MM.1S (cell line): ENCODE data around the gene CDKN2A.

Source experiments
- DNase-seq: peaks from one replicate; pipeline ENCODE4 v3.0.0-alpha.2; 2015
- H2AFZ ChIP-seq: fragments of 300-600 bp; sonication (generic); 2 replicates; pipeline ENCODE4 v1.6.0; 2016; ENCODE audit warnings: antibody characterized with exemption, low read length
- H3F3A ChIP-seq: fragments of 300-600 bp; sonication (generic); 2 replicates; pipeline ENCODE4 v1.6.1; 2016; ENCODE audit warnings: mild to moderate bottlenecking, antibody characterized with exemption, low read length, moderate library complexity, mixed read lengths; ENCODE audit not compliant: insufficient read depth
- H3K27ac ChIP-seq: fragments of 300-600 bp; sonication (generic); 2 replicates; pipeline ENCODE4 v1.5.1; 2016; ENCODE audit warnings: mild to moderate bottlenecking, low read length
- H3K27me3 ChIP-seq: fragments of 300-600 bp; sonication (generic); replicated peaks from 2 replicates; pipeline ENCODE4 v1.6.0; 2016; ENCODE audit warnings: low read length; ENCODE audit not compliant: insufficient read depth
- H3K36me3 ChIP-seq: fragments of 300-600 bp; sonication (generic); replicated peaks from 2 replicates; pipeline ENCODE4 v1.6.1; 2016; ENCODE audit warnings: mild to moderate bottlenecking, low read length, mixed read lengths; ENCODE audit not compliant: insufficient read depth
- H3K4me1 ChIP-seq: fragments of 300-600 bp; sonication (generic); 2 replicates; pipeline ENCODE4 v1.6.1; 2016; ENCODE audit warnings: low read length, mixed read lengths
- H3K4me2 ChIP-seq: fragments of 300-600 bp; sonication (generic); 2 replicates; pipeline ENCODE4 v1.6.0; 2016; ENCODE audit warnings: low read depth, low read length
- H3K4me3 ChIP-seq: fragments of 300-600 bp; sonication (generic); 2 replicates; pipeline ENCODE4 v1.5.1; 2016; ENCODE audit warnings: low read length, mixed read lengths
- H3K79me2 ChIP-seq: fragments of 300-600 bp; sonication (generic); 2 replicates; pipeline ENCODE4 v1.6.1; 2016; ENCODE audit warnings: mixed run types, low read length, mixed read lengths
- H3K9ac ChIP-seq: fragments of 300-600 bp; sonication (generic); 2 replicates; pipeline ENCODE4 v1.6.1; 2016; ENCODE audit warnings: low read length, mixed read lengths
- H3K9me2 ChIP-seq: fragments of 300-600 bp; sonication (generic); replicated peaks from 2 replicates; pipeline ENCODE4 v1.6.1; 2016; ENCODE audit warnings: mild to moderate bottlenecking, low read length, mixed read lengths; ENCODE audit not compliant: insufficient read depth
- H3K9me3 ChIP-seq: fragments of 300-600 bp; sonication (generic); replicated peaks from 2 replicates; pipeline ENCODE4 v1.6.1; 2016; ENCODE audit warnings: mild to moderate bottlenecking, low read length, mixed read lengths; ENCODE audit not compliant: insufficient read depth
- H4K20me1 ChIP-seq: fragments of 300-600 bp; sonication (generic); 2 replicates; pipeline ENCODE4 v1.6.1; 2016; ENCODE audit warnings: mild to moderate bottlenecking, low read length, moderate library complexity, mixed read lengths; ENCODE audit not compliant: insufficient read depth
- CTCF ChIP-seq: fragments of 300-600 bp; sonication (generic); IDR thresholded peaks from 2 replicates; pipeline ENCODE4 v1.5.1; 2016; ENCODE audit warnings: antibody characterized with exemption, low read length, mixed read lengths
- EZH2 ChIP-seq: fragments of 300-600 bp; sonication (generic); optimal IDR thresholded peaks from 2 replicates; pipeline ENCODE3; 2017; ENCODE audit warnings: low read depth, mild to moderate bottlenecking, antibody characterized with exemption, low read length, mixed read lengths
- EZH2phosphoT487 ChIP-seq: fragments of 300-600 bp; sonication (generic); IDR thresholded peaks from 2 replicates; pipeline ENCODE4 v1.6.1; 2018; ENCODE audit warnings: antibody characterized with exemption, low read length

CDKN2A gene

GRCh38 chr9:21936161-21936560 is 58.0 kb downstream of the CDKN2A start:
- H3K36me3 ChIP-seq, result no peaks in the 10 kb centered on the region
- H3K27me3 ChIP-seq, result no peaks in the 10 kb centered on the region
- H3K79me2 ChIP-seq, result no peaks in the 10 kb centered on the region
- H3K9me3 ChIP-seq, result no peaks in the 10 kb centered on the region
- H3K4me2 ChIP-seq, result no peak overlapping the region
- no peak for DNase-seq
- no peaks in the 10 kb centered on the region for H3K4me1 ChIP-seq
- no peaks in the 10 kb centered on the region for H3F3A ChIP-seq
- TF ChIP-seq EZH2phosphoT487 (no peak), EZH2 (no peak), CTCF (no peak)
- H4K20me1 ChIP-seq, result no peaks in the 10 kb centered on the region
- H3K9me2 ChIP-seq, result no peaks in the 10 kb centered on the region
- H2AFZ ChIP-seq, result no peak overlapping the region
- H3K9ac ChIP-seq, result no peak overlapping the region
- no peak overlapping the region for H3K4me3 ChIP-seq
- no peak overlapping the region for H3K27ac ChIP-seq

GRCh38 chr9:21935631-21936030 is 58.6 kb downstream of the CDKN2A start:
- Histone ChIP-seq H3F3A (no peaks in the 10 kb centered on the region), H3K9ac (no peak overlapping the region), H3K4me2 (no peak overlapping the region), H3K79me2 (no peaks in the 10 kb centered on the region), H3K4me1 (no peaks in the 10 kb centered on the region), H4K20me1 (no peaks in the 10 kb centered on the region), H3K9me2 (no peaks in the 10 kb centered on the region), H3K9me3 (no peaks in the 10 kb centered on the region), H3K27me3 (no peaks in the 10 kb centered on the region), H3K27ac (no peak overlapping the region), H2AFZ (no peak overlapping the region), H3K4me3 (no peak overlapping the region), H3K36me3 (no peaks in the 10 kb centered on the region)
- DNase-seq, result no peak
- TF ChIP-seq EZH2phosphoT487 (no peak), CTCF (no peak), EZH2 (no peak)

- Histone ChIP-seq H3K79me2 (no peaks in the 10 kb centered on the region), H3K9me2 (no peaks in the 10 kb centered on the region), H3K4me3 (no peak overlapping the region), H3K4me2 (no peak overlapping the region), H2AFZ (no peak overlapping the region), H3K27ac (no peak overlapping the region), H3K4me1 (no peaks in the 10 kb centered on the region), H3K9me3 (no peaks in the 10 kb centered on the region), H4K20me1 (no peaks in the 10 kb centered on the region), H3K9ac (no peak overlapping the region), H3K27me3 (no peaks in the 10 kb centered on the region), H3F3A (no peaks in the 10 kb centered on the region), H3K36me3 (no peaks in the 10 kb centered on the region)
- TF ChIP-seq EZH2phosphoT487, result no peak
- no peak for TF ChIP-seq EZH2
- TF ChIP-seq CTCF, result no peak
- no peak for DNase-seq
Observed at GRCh38 chr9:21933865-21934264, 60.3 kb downstream of the CDKN2A start.

- no peak for DNase-seq
- H3K9me3 ChIP-seq, result no peaks in the 10 kb centered on the region
- H3K9me2 ChIP-seq, result no peaks in the 10 kb centered on the region
- no peak overlapping the region for H3K4me2 ChIP-seq
- no peak overlapping the region for H3K9ac ChIP-seq
- H4K20me1 ChIP-seq, result no peaks in the 10 kb centered on the region
- H3F3A ChIP-seq, result no peaks in the 10 kb centered on the region
- no peak overlapping the region for H2AFZ ChIP-seq
- H3K4me3 ChIP-seq, result no peak overlapping the region
- no peaks in the 10 kb centered on the region for H3K36me3 ChIP-seq
- no peaks in the 10 kb centered on the region for H3K4me1 ChIP-seq
- H3K27ac ChIP-seq, result no peak overlapping the region
- H3K79me2 ChIP-seq, result no peaks in the 10 kb centered on the region
- no peaks in the 10 kb centered on the region for H3K27me3 ChIP-seq
- TF ChIP-seq CTCF, result no peak
- TF ChIP-seq EZH2, result no peak
- TF ChIP-seq EZH2phosphoT487, result no peak
Observed at GRCh38 chr9:21933281-21933680, 60.9 kb downstream of the CDKN2A start.
